Measurements from ENCODE around the gene ERC2.

The ERC2 gene

GRCh38 chr3:56288258-56288657, 180.0 kb downstream of the ERC2 start:
- Histone ChIP-seq H3K27me3 (ENCODE audit: insufficient read depth, low read length, poor library complexity, severe bottlenecking) (no peaks in the 10 kb centered on the region), H3K9me2 (replicated peaks; ENCODE audit: low read depth, low read length) (no peaks in the 10 kb centered on the region), H3K9me3 (ENCODE audit: insufficient read depth, low read depth, low read length) (no peaks in the 10 kb centered on the region), H3K36me3 (ENCODE audit: insufficient read depth, low read length) (no peaks in the 10 kb centered on the region), H3K4me1 (ENCODE audit: insufficient read depth, low read length, poor library complexity, severe bottlenecking) (no peaks in the 10 kb centered on the region), H3F3A (ENCODE audit: low read depth) (no peaks in the 10 kb centered on the region), H4K20me1 (ENCODE audit: insufficient read depth, low read length, poor library complexity, severe bottlenecking) (no peaks in the 10 kb centered on the region), H2AFZ (ENCODE audit: low read length) (no peak overlapping the region), H3K79me2 (ENCODE audit: insufficient read depth, low read length) (no peaks in the 10 kb centered on the region), H3K9ac (ENCODE audit: low read depth, low read length, poor library complexity, severe bottlenecking) (no peak overlapping the region), H3K4me2 (ENCODE audit: low read depth, low read length, poor library complexity, severe bottlenecking) (no peak overlapping the region), H3K4me3 (ENCODE audit: low read length, poor library complexity, severe bottlenecking) (no peak overlapping the region)
- TF ChIP-seq CTCF (conservative IDR thresholded peaks at IDR 0.05; ENCODE audit: low read length) (no peak), EZH2phosphoT487 (IDR thresholded peaks at IDR 0.05; ENCODE audit: borderline replicate concordance) (no peak)

- H3K9me2 ChIP-seq (replicated peaks; ENCODE audit: low read depth, low read length) = no peaks in the 10 kb centered on the region
- H3K9me3 ChIP-seq (ENCODE audit: insufficient read depth, low read depth, low read length) = no peaks in the 10 kb centered on the region
- H3K4me2 ChIP-seq (ENCODE audit: low read depth, low read length, poor library complexity, severe bottlenecking) = no peak overlapping the region
- TF ChIP-seq EZH2phosphoT487 (IDR thresholded peaks at IDR 0.05; ENCODE audit: borderline replicate concordance) (no peak), CTCF (conservative IDR thresholded peaks at IDR 0.05; ENCODE audit: low read length) (no peak)
- H2AFZ ChIP-seq (ENCODE audit: low read length) = no peak overlapping the region
- no peaks in the 10 kb centered on the region for H3K36me3 ChIP-seq (ENCODE audit: insufficient read depth, low read length)
- no peaks in the 10 kb centered on the region for H3K27me3 ChIP-seq (ENCODE audit: insufficient read depth, low read length, poor library complexity, severe bottlenecking)
- H3K9ac ChIP-seq (ENCODE audit: low read depth, low read length, poor library complexity, severe bottlenecking) = no peak overlapping the region
- no peaks in the 10 kb centered on the region for H3K4me1 ChIP-seq (ENCODE audit: insufficient read depth, low read length, poor library complexity, severe bottlenecking)
- H4K20me1 ChIP-seq (ENCODE audit: insufficient read depth, low read length, poor library complexity, severe bottlenecking) = no peaks in the 10 kb centered on the region
- no peaks in the 10 kb centered on the region for H3K79me2 ChIP-seq (ENCODE audit: insufficient read depth, low read length)
- no peak overlapping the region for H3K4me3 ChIP-seq (ENCODE audit: low read length, poor library complexity, severe bottlenecking)
- no peaks in the 10 kb centered on the region for H3F3A ChIP-seq (ENCODE audit: low read depth)
These were observed 185.9 kb downstream of the ERC2 start for GRCh38 chr3:56282341-56282740.

- no peak for TF ChIP-seq CTCF (conservative IDR thresholded peaks at IDR 0.05; ENCODE audit: low read length)
- TF ChIP-seq EZH2phosphoT487 (IDR thresholded peaks at IDR 0.05; ENCODE audit: borderline replicate concordance) = no peak
- no peak overlapping the region for H2AFZ ChIP-seq (ENCODE audit: low read length)
- H3K4me3 ChIP-seq (ENCODE audit: low read length, poor library complexity, severe bottlenecking) = no peak overlapping the region
- no peaks in the 10 kb centered on the region for H3F3A ChIP-seq (ENCODE audit: low read depth)
- H3K4me2 ChIP-seq (ENCODE audit: low read depth, low read length, poor library complexity, severe bottlenecking) = no peak overlapping the region
- no peaks in the 10 kb centered on the region for H3K9me2 ChIP-seq (replicated peaks; ENCODE audit: low read depth, low read length)
- H3K27me3 ChIP-seq (ENCODE audit: insufficient read depth, low read length, poor library complexity, severe bottlenecking) = no peaks in the 10 kb centered on the region
- no peaks in the 10 kb centered on the region for H4K20me1 ChIP-seq (ENCODE audit: insufficient read depth, low read length, poor library complexity, severe bottlenecking)
- no peaks in the 10 kb centered on the region for H3K79me2 ChIP-seq (ENCODE audit: insufficient read depth, low read length)
- no peaks in the 10 kb centered on the region for H3K9me3 ChIP-seq (ENCODE audit: insufficient read depth, low read depth, low read length)
- H3K9ac ChIP-seq (ENCODE audit: low read depth, low read length, poor library complexity, severe bottlenecking) = no peak overlapping the region
- H3K36me3 ChIP-seq (ENCODE audit: insufficient read depth, low read length) = no peaks in the 10 kb centered on the region
- no peaks in the 10 kb centered on the region for H3K4me1 ChIP-seq (ENCODE audit: insufficient read depth, low read length, poor library complexity, severe bottlenecking)
These were observed 191.0 kb downstream of the ERC2 start for GRCh38 chr3:56277236-56277635.
